ENCODE results near the gene CFAP61.

CFAP61 gene

DNA sequence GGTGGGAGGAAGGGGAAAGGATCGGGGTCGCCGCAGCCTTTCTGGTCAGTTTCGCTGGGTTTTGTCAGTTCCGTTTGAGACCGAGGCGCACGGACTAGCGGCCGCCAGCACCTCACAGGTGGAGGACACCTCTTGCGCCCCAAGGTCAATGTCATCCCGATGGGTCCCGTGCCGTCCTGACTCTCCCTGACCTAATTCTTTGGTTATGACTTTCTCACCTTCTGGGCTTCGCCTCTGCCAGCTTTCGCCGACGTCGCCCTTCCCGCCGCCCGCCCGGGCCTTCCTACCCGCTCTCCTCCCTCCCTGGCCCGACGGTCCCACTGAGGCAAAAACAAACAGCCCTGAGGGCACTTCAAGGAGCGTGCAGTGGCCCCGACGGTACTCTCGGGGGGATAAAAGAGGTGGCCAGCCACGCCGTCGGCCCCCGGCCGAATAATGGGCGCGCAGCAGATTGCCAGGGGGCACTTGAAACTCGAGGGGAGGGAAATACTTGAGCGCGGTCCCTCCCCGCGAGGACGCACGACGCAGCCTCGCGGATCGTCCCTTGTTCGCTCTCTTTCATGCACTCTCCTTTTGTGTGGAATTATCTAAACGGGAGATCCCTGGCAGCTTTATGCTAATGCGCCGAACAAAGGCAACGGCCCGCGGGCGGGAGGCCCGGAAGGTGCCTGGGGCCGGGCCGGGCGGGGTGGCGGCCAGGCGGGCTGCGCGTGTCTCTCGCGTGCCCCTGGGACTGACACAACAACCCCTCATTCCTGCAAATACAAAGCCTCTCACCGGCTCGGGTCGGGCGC lies 311.7 kb downstream of the CFAP61 start:
- TF ChIP-seq, protein P1, sequence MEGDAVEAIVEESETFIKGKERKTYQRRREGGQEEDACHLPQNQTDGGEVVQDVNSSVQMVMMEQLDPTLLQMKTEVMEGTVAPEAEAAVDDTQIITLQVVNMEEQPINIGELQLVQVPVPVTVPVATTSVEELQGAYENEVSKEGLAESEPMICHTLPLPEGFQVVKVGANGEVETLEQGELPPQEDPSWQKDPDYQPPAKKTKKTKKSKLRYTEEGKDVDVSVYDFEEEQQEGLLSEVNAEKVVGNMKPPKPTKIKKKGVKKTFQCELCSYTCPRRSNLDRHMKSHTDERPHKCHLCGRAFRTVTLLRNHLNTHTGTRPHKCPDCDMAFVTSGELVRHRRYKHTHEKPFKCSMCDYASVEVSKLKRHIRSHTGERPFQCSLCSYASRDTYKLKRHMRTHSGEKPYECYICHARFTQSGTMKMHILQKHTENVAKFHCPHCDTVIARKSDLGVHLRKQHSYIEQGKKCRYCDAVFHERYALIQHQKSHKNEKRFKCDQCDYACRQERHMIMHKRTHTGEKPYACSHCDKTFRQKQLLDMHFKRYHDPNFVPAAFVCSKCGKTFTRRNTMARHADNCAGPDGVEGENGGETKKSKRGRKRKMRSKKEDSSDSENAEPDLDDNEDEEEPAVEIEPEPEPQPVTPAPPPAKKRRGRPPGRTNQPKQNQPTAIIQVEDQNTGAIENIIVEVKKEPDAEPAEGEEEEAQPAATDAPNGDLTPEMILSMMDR (IDR thresholded peaks at IDR 0.05; ENCODE audit: poor library complexity, severe bottlenecking) = no peak
- Histone ChIP-seq H3K4me3 (ENCODE audit: severe bottlenecking) (no peak overlapping the region), H3K27ac (ENCODE audit: poor library complexity, severe bottlenecking) (no peak overlapping the region), H3K27me3 (ENCODE audit: insufficient read depth, poor library complexity, severe bottlenecking) (peaks cover 79% of the 10 kb centered on the region), H3K9me3 (ENCODE audit: severe bottlenecking) (no peaks in the 10 kb centered on the region), H3K4me1 (ENCODE audit: insufficient read depth, poor library complexity, severe bottlenecking) (no peaks in the 10 kb centered on the region), H3K36me3 (ENCODE audit: low read depth) (no peaks in the 10 kb centered on the region)
- DNase-seq (ENCODE audit: low spot score) (no peak), ATAC-seq (ENCODE audit: low read depth) (no peak)

DNA sequence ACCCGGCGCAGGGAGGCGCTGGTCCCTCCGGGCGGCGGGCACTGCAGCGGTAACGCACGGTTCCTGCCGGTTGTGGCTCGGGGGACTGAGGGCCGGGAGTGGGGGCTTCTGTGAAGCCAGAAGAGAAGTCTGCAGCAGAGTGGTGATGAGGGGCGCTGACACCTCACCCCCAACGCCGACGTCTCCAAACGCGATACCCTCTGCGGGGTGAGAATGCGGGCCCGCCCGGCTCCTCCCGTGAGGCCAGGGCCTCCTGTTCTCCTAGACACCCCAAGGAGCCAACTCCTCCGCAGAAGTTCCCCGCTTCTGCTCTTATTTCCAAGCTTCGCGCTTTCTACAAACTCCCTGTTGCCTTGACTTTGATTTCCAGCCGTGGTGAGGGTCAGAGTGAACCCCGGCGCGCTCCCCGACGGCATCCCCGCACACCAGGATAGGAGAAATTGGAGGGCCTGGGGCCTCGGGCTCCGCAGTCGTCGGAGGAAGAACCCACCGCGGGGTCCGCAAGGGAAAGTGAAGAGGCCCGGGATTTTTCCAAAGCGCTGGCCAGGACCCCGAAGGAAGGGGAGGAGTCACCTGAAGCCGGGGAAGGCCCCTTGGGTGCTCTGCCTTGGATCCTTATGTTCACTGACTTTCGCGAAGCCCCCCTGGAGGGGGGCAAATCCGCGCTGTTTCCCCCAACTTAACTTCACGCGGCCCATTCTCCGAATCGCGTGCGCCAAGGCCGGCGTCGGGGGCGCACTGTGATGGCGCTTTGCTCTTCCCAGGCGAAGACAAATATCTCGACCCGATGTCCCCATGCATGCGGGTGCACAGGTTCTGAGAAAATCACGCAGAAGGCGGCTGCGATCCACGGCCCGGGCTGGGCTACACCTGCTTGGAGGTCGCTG lies 312.5 kb downstream of the CFAP61 start:
- DNase-seq (ENCODE audit: low spot score) (no peak), ATAC-seq (ENCODE audit: low read depth) (no peak)
- Histone ChIP-seq H3K36me3 (ENCODE audit: low read depth) (no peaks in the 10 kb centered on the region), H3K27ac (ENCODE audit: poor library complexity, severe bottlenecking) (no peak overlapping the region), H3K27me3 (ENCODE audit: insufficient read depth, poor library complexity, severe bottlenecking) (peaks cover 85% of the 10 kb centered on the region), H3K4me1 (ENCODE audit: insufficient read depth, poor library complexity, severe bottlenecking) (no peaks in the 10 kb centered on the region), H3K9me3 (ENCODE audit: severe bottlenecking) (no peaks in the 10 kb centered on the region), H3K4me3 (ENCODE audit: severe bottlenecking) (no peak overlapping the region)
- TF ChIP-seq, protein P1 (IDR thresholded peaks at IDR 0.05; ENCODE audit: poor library complexity, severe bottlenecking) = no peak

DNA sequence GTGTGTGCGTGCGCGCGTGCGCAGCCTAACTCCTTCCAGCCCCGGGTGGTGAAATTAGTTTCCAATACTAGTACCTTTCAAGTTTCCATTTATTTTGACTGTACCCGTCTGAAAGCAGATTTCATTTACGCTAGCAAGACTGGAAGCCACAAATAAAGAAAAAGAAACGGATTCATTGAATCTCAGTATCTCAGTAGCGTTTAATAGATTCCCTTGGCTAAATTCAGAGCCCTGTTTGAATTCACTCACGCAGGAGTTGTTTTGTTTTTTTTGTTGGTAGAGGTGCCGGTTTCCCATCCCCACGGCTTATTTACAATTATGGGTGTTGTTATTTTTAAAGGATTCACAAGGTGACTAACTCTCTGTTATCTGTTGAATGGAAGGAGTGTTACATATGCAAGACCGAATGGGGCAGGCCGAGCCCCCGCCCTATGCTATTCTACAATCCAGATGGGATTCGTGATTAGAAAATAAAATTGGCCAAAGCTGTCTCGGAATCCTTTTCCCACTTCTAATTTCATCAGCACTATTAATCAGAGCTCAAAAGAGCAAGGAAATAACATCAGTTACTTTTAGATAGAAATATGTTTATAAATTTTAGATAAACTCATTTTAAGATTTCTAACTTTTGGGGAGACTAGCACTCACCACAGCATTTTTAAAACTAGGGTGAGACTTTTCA lies 313.3 kb downstream of the CFAP61 start:
- no peak for DNase-seq (ENCODE audit: low spot score)
- H3K27ac ChIP-seq (ENCODE audit: poor library complexity, severe bottlenecking) = no peak overlapping the region
- H3K9me3 ChIP-seq (ENCODE audit: severe bottlenecking) = no peaks in the 10 kb centered on the region
- H3K27me3 ChIP-seq (ENCODE audit: insufficient read depth, poor library complexity, severe bottlenecking) = peaks cover 90% of the 10 kb centered on the region
- no peak for ATAC-seq (ENCODE audit: low read depth)
- TF ChIP-seq, protein P1 (IDR thresholded peaks at IDR 0.05; ENCODE audit: poor library complexity, severe bottlenecking) = no peak
- no peaks in the 10 kb centered on the region for H3K36me3 ChIP-seq (ENCODE audit: low read depth)
- no peak overlapping the region for H3K4me3 ChIP-seq (ENCODE audit: severe bottlenecking)
- no peaks in the 10 kb centered on the region for H3K4me1 ChIP-seq (ENCODE audit: insufficient read depth, poor library complexity, severe bottlenecking)

DNA sequence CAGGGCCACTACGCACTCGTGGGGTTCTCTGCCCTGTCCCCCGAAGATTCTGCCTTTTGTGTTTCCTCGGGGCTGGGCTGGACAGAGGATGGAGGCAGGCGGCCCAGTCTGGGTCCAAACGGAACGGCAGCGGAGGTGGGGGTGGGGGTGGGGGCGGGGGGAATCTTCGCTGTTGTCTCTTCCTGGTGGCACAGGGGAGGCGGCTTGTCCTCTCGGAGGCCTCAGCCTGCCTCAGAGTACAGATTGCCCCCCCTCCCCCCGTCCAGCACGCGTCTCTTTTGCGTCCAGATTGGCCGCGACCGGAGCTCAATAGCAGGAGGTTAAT lies 314.2 kb downstream of the CFAP61 start:
- Histone ChIP-seq H3K27ac (ENCODE audit: poor library complexity, severe bottlenecking) (no peak overlapping the region), H3K9me3 (ENCODE audit: severe bottlenecking) (no peaks in the 10 kb centered on the region), H3K27me3 (ENCODE audit: insufficient read depth, poor library complexity, severe bottlenecking) (peaks cover 90% of the 10 kb centered on the region), H3K4me1 (ENCODE audit: insufficient read depth, poor library complexity, severe bottlenecking) (no peaks in the 10 kb centered on the region), H3K4me3 (ENCODE audit: severe bottlenecking) (no peak overlapping the region), H3K36me3 (ENCODE audit: low read depth) (no peaks in the 10 kb centered on the region)
- no peak for ATAC-seq (ENCODE audit: low read depth)
- DNase-seq (ENCODE audit: low spot score) = no peak
- TF ChIP-seq, protein P1 (IDR thresholded peaks at IDR 0.05; ENCODE audit: poor library complexity, severe bottlenecking) = no peak
